ENCODE results near the gene SH3BP4. TPM values are rescaled to one million over a fixed set of nuclear protein-coding genes. Genes with fewer than 3 reads are reported as not detected.

The SH3BP4 gene
- total RNA-seq, 1 experiment from 2014 or later: 93.8 TPM

- Histone ChIP-seq H3K9me3 (ENCODE audit: control insufficient read depth, low read depth, low read length) (no peaks in the 10 kb centered on the region), H3K14ac (ENCODE audit: insufficient read depth, low read length) (no peak overlapping the region), H3K4me2 (ENCODE audit: insufficient read depth, insufficient read length, low read length) (no peak overlapping the region), H3K27me3 (ENCODE audit: insufficient read depth, low read length) (0 out of 2 replicates have a peak, but pooled peaks cover 2% of the 10 kb centered on the region), H3K4me1 (ENCODE audit: insufficient read depth, low read length) (peaks cover 4% of the 10 kb centered on the region; the same call in 1 of the 2 replicates), H3K56ac (ENCODE audit: insufficient read length, low read depth, low read length) (no peak overlapping the region), H3K4ac (ENCODE audit: low read depth, low read length) (no peak overlapping the region), H3T11ph (ENCODE audit: low read length) (no peak overlapping the region), H3K79me1 (ENCODE audit: insufficient read depth, low read depth, low read length, poor library complexity, severe bottlenecking) (no peaks in the 10 kb centered on the region), H2BK20ac (ENCODE audit: low read depth, low read length, poor library complexity, severe bottlenecking) (no peak overlapping the region), H2AFZ (ENCODE audit: low read length) (no peak overlapping the region), H4K8ac (replicated peaks; ENCODE audit: insufficient read length, low read depth, low read length) (no peak overlapping the region), H4K20me1 (ENCODE audit: control insufficient read depth, insufficient read depth, insufficient read length) (no peaks in the 10 kb centered on the region), H3K23me2 (ENCODE audit: insufficient read length, low read depth, low read length, poor library complexity, severe bottlenecking) (no peaks in the 10 kb centered on the region), H4K91ac (ENCODE audit: insufficient read length, low read depth, low read length) (no peak overlapping the region), H2BK120ac (ENCODE audit: low read depth, low read length, poor library complexity, severe bottlenecking) (no peak overlapping the region), H3K9ac (ENCODE audit: extremely low read depth, insufficient read length, low read length) (no peak overlapping the region), H2BK12ac (ENCODE audit: insufficient read length, low read depth, low read length) (no peak overlapping the region), H4K5ac (ENCODE audit: insufficient read length, low read depth, low read length) (no peak overlapping the region), H3K18ac (ENCODE audit: insufficient read length, low read depth, low read length) (no peak overlapping the region), H2AK5ac (ENCODE audit: insufficient read length, low read length) (no peak overlapping the region), H2BK5ac (ENCODE audit: insufficient read length, low read length) (no peak overlapping the region), H3K79me2 (ENCODE audit: insufficient read depth, low read length) (no peaks in the 10 kb centered on the region), H2BK15ac (ENCODE audit: low read depth, low read length) (no peak overlapping the region), H3K23ac (ENCODE audit: insufficient read length, low read depth, low read length) (no peak overlapping the region), H3K27ac (ENCODE audit: insufficient read length, low read depth, low read length) (no peak overlapping the region)
- no peak overlapping the region for H3K4me3 Mint-ChIP-seq
- no CpG with 5 or more reads among the region's 8 CpGs for WGBS (ENCODE audit: extremely low coverage, insufficient read length, low lambda C conversion rate)
- no peaks in the 10 kb centered on the region; a peak in 1 of 5 replicates for H3K9me3 Mint-ChIP-seq
- no peaks in the 10 kb centered on the region for H3K36me3 Mint-ChIP-seq (ENCODE audit: insufficient read depth in 1 of 3, low read depth in 3 of 3)
- H3K27me3 Mint-ChIP-seq (ENCODE audit: low read depth): no peaks in the 10 kb centered on the region; the same call in 1 of the 2 replicates
- peak overlapping the region in 1 of 3 experiments; percentile 27; a peak in 1 of 7 replicates for H3K27ac Mint-ChIP-seq
- no peak for DNase-seq
- TF ChIP-seq CTCF (conservative IDR thresholded peaks at IDR 0.05): no peak
- peaks cover 7 to 15% of the 10 kb centered on the region in 2 experiments for H3K4me1 Mint-ChIP-seq
These were observed 130.9 kb downstream of the SH3BP4 start for GRCh38 chr2:235082578-235083338.
